SK-N-SH (cell line): ENCODE data around the gene PET100.

Source experiments
- CTCF ChIP-seq: fragments of 200-600 bp; sonication (generic); IDR thresholded peaks from 2 replicates; pipeline ENCODE4 v1.6.1; 2017; ENCODE audit warnings: antibody characterized with exemption, mild to moderate bottlenecking, moderate library complexity
- EZH2phosphoT487 ChIP-seq: fragments of 200-600 bp; sonication (generic); IDR thresholded peaks from 2 replicates; pipeline ENCODE4 v1.6.1; 2017; ENCODE audit warnings: low read depth, mixed run types, mild to moderate bottlenecking, antibody characterized with exemption, moderate library complexity, borderline replicate concordance
- FOXM1 ChIP-seq: IDR thresholded peaks from 2 replicates; pipeline ENCODE4 v1.4.0; 2012; ENCODE audit warnings: low read depth, mild to moderate bottlenecking
- GABPA ChIP-seq: IDR thresholded peaks from 2 replicates; pipeline ENCODE4 v1.4.0; 2012; ENCODE audit warnings: low read depth, mild to moderate bottlenecking
- NFIC ChIP-seq: IDR thresholded peaks from 2 replicates; pipeline ENCODE4 v1.4.0; 2012; ENCODE audit warnings: borderline replicate concordance
- NRF1 ChIP-seq: IDR thresholded peaks from 2 replicates; pipeline ENCODE4 v1.6.1; 2012; ENCODE audit warnings: low read depth, mild to moderate bottlenecking, low read length
- POLR2AphosphoS5 ChIP-seq: IDR thresholded peaks from 2 replicates; pipeline ENCODE4 v1.6.1; 2012; ENCODE audit warnings: low read depth, low read length
- REST ChIP-seq: IDR thresholded peaks from 2 replicates; pipeline ENCODE4 v1.6.1; 2012; ENCODE audit warnings: mild to moderate bottlenecking, low read depth, low read length, moderate library complexity
- TAF1 ChIP-seq: IDR thresholded peaks from 2 replicates; pipeline ENCODE4 v1.6.1; 2012; ENCODE audit warnings: low read depth, mild to moderate bottlenecking, low read length, moderate library complexity, borderline replicate concordance
- USF1 ChIP-seq: IDR thresholded peaks from 2 replicates; pipeline ENCODE4 v1.4.0; 2012; ENCODE audit warnings: low read depth, borderline replicate concordance
- USF2 ChIP-seq: fragments of 150-350 bp; IDR thresholded peaks from 2 replicates; pipeline ENCODE4 v1.6.1; 2017; ENCODE audit warnings: antibody characterized with exemption, low read length, low read depth, borderline replicate concordance
- YY1 ChIP-seq: IDR thresholded peaks from 2 replicates; pipeline ENCODE4 v1.4.0; 2012; ENCODE audit warnings: low read depth, mild to moderate bottlenecking
- ZBTB33 ChIP-seq: IDR thresholded peaks from 2 replicates; pipeline ENCODE4 v1.4.0; 2012; ENCODE audit warnings: low read depth, borderline replicate concordance

GRCh38 chr19:7607874-7608560 is 21.6 kb upstream of the PET100 start:
- TF ChIP-seq POLR2AphosphoS5 (no peak), NFIC (no peak), REST (no peak), CTCF (no peak), ZBTB33 (no peak), FOXM1 (no peak), USF1 (no peak), YY1 (no peak), EZH2phosphoT487 (no peak), NRF1 (no peak), GABPA (no peak), USF2 (no peak), TAF1 (no peak)
